Hepatocyte (in vitro differentiated cells): ENCODE measurements around the gene TUBB2B.
"Not testable (repeated sequence)": the region's sequence is repeated elsewhere in the genome, so short reads cannot be mapped to it uniquely, and the experiment has no call there.

Experiments used
- EZH2phosphoT487 ChIP-seq: fragments of 200-600 bp; sonication (generic); IDR thresholded peaks from one replicate; pipeline ENCODE4 v1.6.1; 2018; ENCODE audit warnings: antibody characterized with exemption, mild to moderate bottlenecking, low read depth, moderate library complexity; ENCODE audit not compliant: unreplicated experiment, severe bottlenecking
- TF ChIP-seq, protein P1 (sequence below): fragments of 200-600 bp; sonication (generic); IDR thresholded peaks from 2 replicates; pipeline ENCODE4 v1.5.1; 2016; ENCODE audit warnings: antibody characterized with exemption, mild to moderate bottlenecking; ENCODE audit not compliant: poor library complexity

DNA sequence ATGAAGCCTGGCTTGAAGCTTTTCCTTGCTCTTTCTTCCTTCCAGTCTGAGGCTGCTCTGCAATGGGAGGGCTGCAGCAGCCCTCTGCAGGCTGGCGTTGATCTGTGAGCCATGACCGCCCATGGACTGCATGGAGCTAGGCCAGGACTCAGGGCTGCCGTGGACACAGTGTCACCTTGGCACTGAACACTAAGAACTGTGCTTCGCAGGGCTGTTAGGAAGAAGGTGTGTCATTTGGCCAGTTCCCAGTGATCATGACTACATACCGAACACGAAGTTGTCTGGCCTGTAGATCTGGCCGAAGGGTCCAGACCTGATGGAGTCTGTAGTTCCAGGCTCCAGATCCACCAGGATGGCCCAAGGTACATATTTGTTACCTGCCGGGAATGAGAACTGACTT lies 48.8 kb downstream of the TUBB2B start:
- TF ChIP-seq, protein P1, sequence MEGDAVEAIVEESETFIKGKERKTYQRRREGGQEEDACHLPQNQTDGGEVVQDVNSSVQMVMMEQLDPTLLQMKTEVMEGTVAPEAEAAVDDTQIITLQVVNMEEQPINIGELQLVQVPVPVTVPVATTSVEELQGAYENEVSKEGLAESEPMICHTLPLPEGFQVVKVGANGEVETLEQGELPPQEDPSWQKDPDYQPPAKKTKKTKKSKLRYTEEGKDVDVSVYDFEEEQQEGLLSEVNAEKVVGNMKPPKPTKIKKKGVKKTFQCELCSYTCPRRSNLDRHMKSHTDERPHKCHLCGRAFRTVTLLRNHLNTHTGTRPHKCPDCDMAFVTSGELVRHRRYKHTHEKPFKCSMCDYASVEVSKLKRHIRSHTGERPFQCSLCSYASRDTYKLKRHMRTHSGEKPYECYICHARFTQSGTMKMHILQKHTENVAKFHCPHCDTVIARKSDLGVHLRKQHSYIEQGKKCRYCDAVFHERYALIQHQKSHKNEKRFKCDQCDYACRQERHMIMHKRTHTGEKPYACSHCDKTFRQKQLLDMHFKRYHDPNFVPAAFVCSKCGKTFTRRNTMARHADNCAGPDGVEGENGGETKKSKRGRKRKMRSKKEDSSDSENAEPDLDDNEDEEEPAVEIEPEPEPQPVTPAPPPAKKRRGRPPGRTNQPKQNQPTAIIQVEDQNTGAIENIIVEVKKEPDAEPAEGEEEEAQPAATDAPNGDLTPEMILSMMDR: not testable (repeated sequence)
- TF ChIP-seq EZH2phosphoT487: not testable (repeated sequence)
